22Rv1 (cell line): ENCODE measurements around the gene EZH1.

ENCODE experiments used
- H3K27ac ChIP-seq: fragments of 450-650 bp; 2 replicates; pipeline ENCODE4 v1.5.1; 2017
- ZFX ChIP-seq: fragments of 450-650 bp; IDR thresholded peaks from 2 replicates; pipeline ENCODE4 v1.6.1; 2017; ENCODE audit warnings: antibody characterized with exemption, borderline replicate concordance
- TF ChIP-seq, protein P1 (sequence below): fragments of 450-650 bp; IDR thresholded peaks from 2 replicates; pipeline ENCODE4 v1.5.1; 2017; ENCODE audit warnings: mild to moderate bottlenecking

The EZH1 gene

DNA sequence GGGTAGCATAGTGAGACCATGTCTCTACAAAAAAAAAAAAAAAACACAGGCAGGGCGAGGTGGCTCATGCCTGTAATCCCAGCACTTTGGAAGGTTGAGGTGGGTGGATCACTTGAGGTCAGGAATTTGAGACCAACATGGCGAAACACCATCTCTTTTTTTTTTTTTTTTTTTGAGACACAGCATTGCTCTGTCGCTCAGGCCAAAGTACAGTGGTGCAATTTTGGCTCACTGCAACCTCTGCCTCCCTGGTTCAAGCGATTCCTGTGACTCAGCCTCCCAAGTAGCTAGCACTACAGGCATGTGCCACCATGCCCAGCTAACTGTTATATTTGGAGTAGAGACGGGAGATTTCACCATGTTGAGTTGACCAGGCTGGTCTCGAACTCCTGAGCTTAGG lies 21.3 kb upstream of the EZH1 start:
- no peak overlapping the region for H3K27ac ChIP-seq
- no peak for TF ChIP-seq ZFX
- TF ChIP-seq, protein P1, sequence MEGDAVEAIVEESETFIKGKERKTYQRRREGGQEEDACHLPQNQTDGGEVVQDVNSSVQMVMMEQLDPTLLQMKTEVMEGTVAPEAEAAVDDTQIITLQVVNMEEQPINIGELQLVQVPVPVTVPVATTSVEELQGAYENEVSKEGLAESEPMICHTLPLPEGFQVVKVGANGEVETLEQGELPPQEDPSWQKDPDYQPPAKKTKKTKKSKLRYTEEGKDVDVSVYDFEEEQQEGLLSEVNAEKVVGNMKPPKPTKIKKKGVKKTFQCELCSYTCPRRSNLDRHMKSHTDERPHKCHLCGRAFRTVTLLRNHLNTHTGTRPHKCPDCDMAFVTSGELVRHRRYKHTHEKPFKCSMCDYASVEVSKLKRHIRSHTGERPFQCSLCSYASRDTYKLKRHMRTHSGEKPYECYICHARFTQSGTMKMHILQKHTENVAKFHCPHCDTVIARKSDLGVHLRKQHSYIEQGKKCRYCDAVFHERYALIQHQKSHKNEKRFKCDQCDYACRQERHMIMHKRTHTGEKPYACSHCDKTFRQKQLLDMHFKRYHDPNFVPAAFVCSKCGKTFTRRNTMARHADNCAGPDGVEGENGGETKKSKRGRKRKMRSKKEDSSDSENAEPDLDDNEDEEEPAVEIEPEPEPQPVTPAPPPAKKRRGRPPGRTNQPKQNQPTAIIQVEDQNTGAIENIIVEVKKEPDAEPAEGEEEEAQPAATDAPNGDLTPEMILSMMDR = no peak

- no peak overlapping the region for H3K27ac ChIP-seq
- no peak for TF ChIP-seq ZFX
- TF ChIP-seq, protein P1 = no peak
Observed at GRCh38 chr17:42761638-42762037, 16.8 kb upstream of the EZH1 start.

DNA sequence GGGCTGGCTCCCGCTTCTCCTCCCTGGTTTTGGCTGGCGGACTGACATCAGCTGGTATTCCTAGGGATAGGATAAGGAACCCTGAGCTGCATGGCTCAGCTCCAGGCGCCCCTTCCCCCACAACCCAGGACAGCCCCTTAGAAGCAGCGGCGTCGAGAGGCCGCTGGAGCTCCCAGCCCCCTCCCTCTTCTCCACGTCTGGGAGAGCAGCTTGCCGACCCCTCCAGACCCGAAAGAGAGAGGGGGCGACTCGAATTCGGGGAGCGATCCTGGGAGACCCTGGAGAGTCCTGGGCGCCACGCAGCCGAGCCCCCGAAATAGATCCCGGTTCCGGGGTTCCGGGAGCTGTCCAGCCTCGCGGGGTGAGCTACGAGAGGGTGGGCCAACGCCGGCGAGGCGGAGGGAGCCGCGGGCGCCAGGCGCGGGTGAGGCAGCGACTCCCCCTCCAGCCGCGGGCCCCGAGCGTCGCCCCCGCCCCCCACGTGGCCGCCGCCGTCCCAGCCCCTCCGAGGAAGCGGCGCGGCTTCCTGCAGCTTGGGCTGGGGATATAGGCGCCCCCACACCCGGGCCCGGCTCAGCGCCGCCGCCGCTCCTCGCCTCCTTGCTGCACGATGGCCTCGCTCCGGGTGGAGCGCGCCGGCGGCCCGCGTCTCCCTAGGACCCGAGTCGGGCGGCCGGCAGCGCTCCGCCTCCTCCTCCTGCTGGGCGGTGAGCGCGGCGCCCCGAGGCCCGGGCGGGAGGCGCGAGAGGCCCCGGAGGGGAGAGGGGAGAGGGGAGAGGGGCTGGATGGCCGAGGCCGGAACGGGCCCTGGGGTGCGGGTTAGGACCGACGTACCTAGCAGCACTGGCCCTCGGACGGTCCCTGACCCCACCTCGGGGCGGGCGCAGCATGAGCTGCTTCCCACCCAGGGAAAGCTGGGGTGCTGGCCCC lies 16.1 kb upstream of the EZH1 start, which contains the start of gene RAMP2:
RAMP2 (plus strand) TSS at position 576 of the 930 bp plus-strand sequence; CDS start at position 611, 35 bp downstream.
- no peak within 1 kb of the TSS for H3K27ac ChIP-seq
- TF ChIP-seq ZFX = no peak
- TF ChIP-seq, protein P1 = 0 out of 2 replicates have a peak, but pooled peaks have one; percentile 5

GRCh38 chr17:42759982-42760651 lies 15.3 kb upstream of the EZH1 start:
- TF ChIP-seq, protein P1 = no peak
- TF ChIP-seq ZFX = no peak
- H3K27ac ChIP-seq = no peak overlapping the region

DNA sequence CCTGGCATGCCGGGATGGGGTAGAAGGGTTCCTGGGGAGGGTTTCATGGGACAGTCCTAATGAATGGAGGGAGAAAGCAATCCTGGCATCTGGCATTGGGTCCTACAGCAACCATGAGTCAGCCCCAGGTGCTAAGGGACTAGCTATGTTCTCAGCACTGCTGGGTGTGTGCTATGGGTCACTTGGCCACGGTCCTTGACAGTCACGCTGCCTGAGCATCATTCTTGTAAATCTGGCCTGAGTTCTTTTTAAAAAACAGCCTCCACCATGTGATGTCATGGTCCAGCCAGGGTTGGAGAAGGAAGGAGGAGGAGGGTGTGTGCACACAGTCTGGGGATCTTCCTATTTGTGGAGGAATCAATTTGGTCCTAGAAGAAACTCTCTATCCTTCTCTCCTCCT lies 9.9 kb upstream of the EZH1 start:
- no peak overlapping the region for H3K27ac ChIP-seq
- TF ChIP-seq ZFX = no peak
- TF ChIP-seq, protein P1 = no peak

- TF ChIP-seq, protein P1 = no peak
- no peak for TF ChIP-seq ZFX
- no peak overlapping the region for H3K27ac ChIP-seq
Observed at GRCh38 chr17:42751628-42752027, 6.8 kb upstream of the EZH1 start.
